Measurements from ENCODE around the gene EXO1. TPM values are rescaled to one million over a fixed set of nuclear protein-coding genes. Genes with fewer than 3 reads are reported as not detected.
"Not testable (repeated sequence)": the region's sequence is repeated elsewhere in the genome, so short reads cannot be mapped to it uniquely, and the experiment has no call there.

Gene EXO1
- total and polyA plus RNA-seq, 8 donors, result 0.89 to 19.3 (median 1.2) TPM; not detected in 2

- Histone ChIP-seq H3K27me3 (no peaks in the 10 kb centered on the region), H3K4me1 (peaks cover 9 to 20% (median 15%) of the 10 kb centered on the region in 4 donors), H3K4me3 (peak overlapping the region; percentile 60 to 71 (median 63)), H3K36me3 (no peaks in the 10 kb centered on the region), H3K27ac (peak overlapping the region; percentile 92 to 99 (median 95)), H3K9me3 (no peaks in the 10 kb centered on the region)
- DNase-seq, result no peak
- TF ChIP-seq EP300 (IDR thresholded peaks at IDR 0.05) (no peak), POLR2AphosphoS5 (IDR thresholded peaks at IDR 0.05) (no peak), CTCF (IDR thresholded peaks at IDR 0.05) (no peak), POLR2A (IDR thresholded peaks at IDR 0.05) (no peak)
- 4 to 10% (median 6%) methylated on average over 6 of the region's 6 CpGs for WGBS, 5 donors
- intact Hi-C loops (cut with DNase I; ENCODE audit: low total_unique reads), result no loop called here
Observed at GRCh38 chr1:241847540-241847795, 536 bp upstream of the EXO1 start.

GRCh38 chr1:241848686-241849344 is 811 bp downstream of the EXO1 start:
- WGBS, 5 donors, result 4 to 5% (median 5%) methylated on average over 13 of the region's 13 CpGs
- TF ChIP-seq POLR2A (IDR thresholded peaks at IDR 0.05) (no peak), POLR2AphosphoS5 (IDR thresholded peaks at IDR 0.05) (no peak), CTCF (IDR thresholded peaks at IDR 0.05) (no peak), EP300 (IDR thresholded peaks at IDR 0.05) (no peak)

GRCh38 chr1:241849345-241849695 is 1.3 kb downstream of the EXO1 start:
- no peak overlapping the region for H3K27ac ChIP-seq
- no peak for DNase-seq
- no peaks in the 10 kb centered on the region for H3K36me3 ChIP-seq
- no peaks in the 10 kb centered on the region for H3K9me3 ChIP-seq
- no peak for TF ChIP-seq POLR2A (IDR thresholded peaks at IDR 0.05)
- intact Hi-C loops (cut with DNase I; ENCODE audit: low total_unique reads), result no loop called here
- peaks cover 9 to 20% (median 15%) of the 10 kb centered on the region in 4 donors for H3K4me1 ChIP-seq
- H3K27me3 ChIP-seq, result no peaks in the 10 kb centered on the region
- H3K4me3 ChIP-seq, result no peak overlapping the region
- 39 to 54% (median 45%) methylated on average over 6 of the region's 6 CpGs for WGBS, 5 donors

More at GRCh38 chr1:241848686-241849344, 811 bp downstream of the EXO1 start:
- Histone ChIP-seq H3K4me1 (peaks cover 9 to 20% (median 15%) of the 10 kb centered on the region in 4 donors), H3K27me3 (no peaks in the 10 kb centered on the region), H3K36me3 (no peaks in the 10 kb centered on the region), H3K9me3 (no peaks in the 10 kb centered on the region), H3K27ac (peak overlapping the region in 1 of 5 donors; percentile 95), H3K4me3 (peak overlapping the region in 3 of 4 donors; percentile 60 to 71 (median 64))
- no peak for DNase-seq
- intact Hi-C loops (cut with DNase I; ENCODE audit: low total_unique reads), result no loop called here

- H3K27ac ChIP-seq; H3K4me1 ChIP-seq; DNase-seq; H3K27me3 ChIP-seq; H3K36me3 ChIP-seq; intact Hi-C loops (cut with DNase I; ENCODE audit: low total_unique reads); H3K9me3 ChIP-seq; H3K4me3 ChIP-seq: not testable (repeated sequence)
- 96 to 99% (median 98%) methylated on average over 22 to 39 of the region's 41 CpGs for WGBS, 5 donors
Observed at GRCh38 chr1:241855545-241856140, 7.6 kb downstream of the EXO1 start.

- intact Hi-C loops (cut with DNase I; ENCODE audit: low total_unique reads), result no loop called here
- Histone ChIP-seq H3K4me3 (no peak overlapping the region), H3K4me1 (no peaks in the 10 kb centered on the region), H3K27ac (no peak overlapping the region), H3K9me3 (no peaks in the 10 kb centered on the region), H3K27me3 (no peaks in the 10 kb centered on the region), H3K36me3 (no peaks in the 10 kb centered on the region)
- 81 to 89% (median 86%) methylated on average over 6 of the region's 6 CpGs for WGBS, 5 donors
- no peak for DNase-seq
- no peak for TF ChIP-seq CTCF (IDR thresholded peaks at IDR 0.05)
- no peak for TF ChIP-seq POLR2AphosphoS5 (IDR thresholded peaks at IDR 0.05)
Observed at GRCh38 chr1:241857131-241857530, 9.1 kb downstream of the EXO1 start.
